ENCODE data around the gene HPS5. TPM values are rescaled to one million over a fixed set of nuclear protein-coding genes. Genes with fewer than 3 reads are reported as not detected.
"Not testable (repeated sequence)": the region's sequence is repeated elsewhere in the genome, so short reads cannot be mapped to it uniquely, and the experiment has no call there.

HPS5 gene
- total RNA-seq, 1 experiment from 2014 or later, result 39.2 TPM

- Histone ChIP-seq H2AFZ (no peak overlapping the region), H3K4me3 (no peak overlapping the region), H3K27ac (no peak overlapping the region), H3K36me3 (ENCODE audit: low read depth) (no peaks in the 10 kb centered on the region), H3K9me2 (ENCODE audit: insufficient read depth) (no peaks in the 10 kb centered on the region), H3K9me3 (ENCODE audit: insufficient read depth, low read depth) (no peaks in the 10 kb centered on the region), H3K79me2 (ENCODE audit: low read depth) (no peaks in the 10 kb centered on the region), H3K4me1 (replicated peaks; ENCODE audit: insufficient read depth) (peaks cover 6% of the 10 kb centered on the region), H3F3A (ENCODE audit: insufficient read depth, low read depth) (0 out of 2 replicates have a peak, but pooled peaks cover 6% of the 10 kb centered on the region), H3K4me2 (no peak overlapping the region), H4K20me1 (ENCODE audit: insufficient read depth) (no peaks in the 10 kb centered on the region), H3K27me3 (ENCODE audit: insufficient read depth, low read depth) (no peaks in the 10 kb centered on the region)
- TF ChIP-seq CTCF (conservative IDR thresholded peaks at IDR 0.05) (no peak), EZH2 (IDR thresholded peaks at IDR 0.05; ENCODE audit: low read depth) (no peak)
- POLR2A ChIA-PET (ENCODE audit: unreplicated experiment), result no interaction called here
- no peak for DNase-seq
- no TSS peak for BruUV-seq (replicated peaks)
- intact Hi-C loops (cut with micrococcal nuclease; ENCODE audit: unreplicated experiment), result no loop called here
- CTCF ChIA-PET, result no interaction called here
Observed at GRCh38 chr11:18271206-18271605, 50.7 kb downstream of the HPS5 start.

- no peaks in the 10 kb centered on the region for H4K20me1 ChIP-seq (ENCODE audit: insufficient read depth)
- peaks cover 14% of the 10 kb centered on the region for H3K4me1 ChIP-seq (replicated peaks; ENCODE audit: insufficient read depth)
- ChIA-PET POLR2A (ENCODE audit: unreplicated experiment) (no interaction called here), CTCF (no interaction called here)
- TF ChIP-seq EZH2 (IDR thresholded peaks at IDR 0.05; ENCODE audit: low read depth), result no peak
- no peak; the same call in 1 of the 2 replicates for TF ChIP-seq CTCF (conservative IDR thresholded peaks at IDR 0.05)
- no peaks in the 10 kb centered on the region for H3K9me3 ChIP-seq (ENCODE audit: insufficient read depth, low read depth)
- no peaks in the 10 kb centered on the region for H3K27me3 ChIP-seq (ENCODE audit: insufficient read depth, low read depth)
- H3K36me3 ChIP-seq (ENCODE audit: low read depth), result no peaks in the 10 kb centered on the region
- H3K4me2 ChIP-seq, result no peak overlapping the region
- H3K79me2 ChIP-seq (ENCODE audit: low read depth), result no peaks in the 10 kb centered on the region
- no peak overlapping the region for H3K27ac ChIP-seq
- no TSS peak for BruUV-seq (replicated peaks)
- no peak overlapping the region for H3K4me3 ChIP-seq
- DNase-seq, result no peak
- H2AFZ ChIP-seq, result no peak overlapping the region
- intact Hi-C loops (cut with micrococcal nuclease; ENCODE audit: unreplicated experiment), result no loop called here
- H3K9me2 ChIP-seq (ENCODE audit: insufficient read depth), result no peaks in the 10 kb centered on the region
- H3F3A ChIP-seq (ENCODE audit: insufficient read depth, low read depth), result 0 out of 2 replicates have a peak, but pooled peaks cover 6% of the 10 kb centered on the region
Observed at GRCh38 chr11:18270102-18270501, 51.8 kb downstream of the HPS5 start.

- H3K79me2 ChIP-seq (ENCODE audit: low read depth); POLR2A ChIA-PET (ENCODE audit: unreplicated experiment); H3K27me3 ChIP-seq (ENCODE audit: insufficient read depth, low read depth); H3K4me2 ChIP-seq; H3K36me3 ChIP-seq (ENCODE audit: low read depth); H3K4me3 ChIP-seq; H3F3A ChIP-seq (ENCODE audit: insufficient read depth, low read depth); H3K9me2 ChIP-seq (ENCODE audit: insufficient read depth); CTCF ChIA-PET; H3K9me3 ChIP-seq (ENCODE audit: insufficient read depth, low read depth); H4K20me1 ChIP-seq (ENCODE audit: insufficient read depth); H3K27ac ChIP-seq; H2AFZ ChIP-seq; BruUV-seq (replicated peaks); DNase-seq: not testable (repeated sequence)
- peaks cover 14% of the 10 kb centered on the region for H3K4me1 ChIP-seq (replicated peaks; ENCODE audit: insufficient read depth)
- intact Hi-C loops (cut with micrococcal nuclease; ENCODE audit: unreplicated experiment), result loop anchor here (2.0 kb wide), 1 partner anchor 22 kb away; no protein-coding TSS in a partner anchor
Observed at GRCh38 chr11:18269252-18269651, 52.7 kb downstream of the HPS5 start.

- BruUV-seq (replicated peaks); H3K27me3 ChIP-seq (ENCODE audit: insufficient read depth, low read depth); CTCF ChIA-PET; H3K9me3 ChIP-seq (ENCODE audit: insufficient read depth, low read depth); H3K4me3 ChIP-seq; H3K9me2 ChIP-seq (ENCODE audit: insufficient read depth); H3F3A ChIP-seq (ENCODE audit: insufficient read depth, low read depth); H3K36me3 ChIP-seq (ENCODE audit: low read depth); H3K27ac ChIP-seq; H3K79me2 ChIP-seq (ENCODE audit: low read depth); H4K20me1 ChIP-seq (ENCODE audit: insufficient read depth); POLR2A ChIA-PET (ENCODE audit: unreplicated experiment): not testable (repeated sequence)
- Histone ChIP-seq H3K4me1 (replicated peaks; ENCODE audit: insufficient read depth) (peaks cover 14% of the 10 kb centered on the region), H2AFZ (0 out of 2 replicates have a peak overlapping the region, but pooled peaks have one; percentile 18), H3K4me2 (peak overlapping the region; percentile 49; the same call in 1 of the 2 replicates)
- peak; percentile 31 to 68 for DNase-seq
- intact Hi-C loops (cut with micrococcal nuclease; ENCODE audit: unreplicated experiment), result loop anchor here (2.0 kb wide), 1 partner anchor 21 kb away; no protein-coding TSS in a partner anchor
Observed at GRCh38 chr11:18267335-18268133, 54.4 kb downstream of the HPS5 start.

Data from PC-9 (cell line).